Epithelial cell of prostate (primary cell): ENCODE measurements around the gene IGF1R.

Source experiments
- DNase-seq: peaks from one replicate; pipeline ENCODE4 v3.0.0-alpha.2; 2011; ENCODE audit warnings: low read depth, low spot score
- H3K27ac ChIP-seq: fragments of 450-650 bp; 2 replicates; pipeline ENCODE4 v1.5.1; 2017; ENCODE audit warnings: mild to moderate bottlenecking

IGF1R gene

GRCh38 chr15:98865397-98866339, 217.3 kb downstream of the IGF1R start:
- H3K27ac ChIP-seq = peak overlapping the region; percentile 81
- DNase-seq = no peak

GRCh38 chr15:98866511-98866910, 218.2 kb downstream of the IGF1R start:
- DNase-seq = no peak
- H3K27ac ChIP-seq = peak overlapping the region; percentile 81

GRCh38 chr15:98868564-98868963, 220.2 kb downstream of the IGF1R start:
- H3K27ac ChIP-seq = peak overlapping the region; percentile 22
- no peak for DNase-seq

- no peak for DNase-seq
- H3K27ac ChIP-seq = no peak overlapping the region
These were observed 222.4 kb downstream of the IGF1R start for GRCh38 chr15:98870788-98871187.

GRCh38 chr15:98872774-98873173, 224.4 kb downstream of the IGF1R start:
- H3K27ac ChIP-seq = peak overlapping the region; percentile 89
- DNase-seq = no peak

GRCh38 chr15:98873441-98874218, 225.3 kb downstream of the IGF1R start:
- peak overlapping the region; percentile 89 for H3K27ac ChIP-seq
- DNase-seq = no peak

- peak overlapping the region; percentile 89 for H3K27ac ChIP-seq
- no peak for DNase-seq
These were observed 226.0 kb downstream of the IGF1R start for GRCh38 chr15:98874370-98874769.

GRCh38 chr15:98874773-98875172, 226.4 kb downstream of the IGF1R start:
- H3K27ac ChIP-seq = peak overlapping the region; percentile 89
- no peak for DNase-seq

- no peak for DNase-seq
- peak overlapping the region; percentile 89 for H3K27ac ChIP-seq
These were observed 227.0 kb downstream of the IGF1R start for GRCh38 chr15:98875309-98875708.

- no peak for DNase-seq
- no peak overlapping the region for H3K27ac ChIP-seq
These were observed 228.4 kb downstream of the IGF1R start for GRCh38 chr15:98876451-98877369.

GRCh38 chr15:98878172-98878571, 229.8 kb downstream of the IGF1R start:
- no peak overlapping the region for H3K27ac ChIP-seq
- no peak for DNase-seq

- DNase-seq = no peak
- no peak overlapping the region for H3K27ac ChIP-seq
These were observed 230.5 kb downstream of the IGF1R start for GRCh38 chr15:98878862-98879261.

GRCh38 chr15:98881526-98882520, 233.5 kb downstream of the IGF1R start:
- no peak for DNase-seq
- H3K27ac ChIP-seq = peak overlapping the region; percentile 16

- no peak for DNase-seq
These were observed 235.1 kb downstream of the IGF1R start for GRCh38 chr15:98883478-98883877.

GRCh38 chr15:98884894-98885293, 236.6 kb downstream of the IGF1R start:
- no peak for DNase-seq

More at GRCh38 chr15:98883478-98883877, 235.1 kb downstream of the IGF1R start:
- H3K27ac ChIP-seq = no peak overlapping the region

GRCh38 chr15:98887976-98888375, 239.6 kb downstream of the IGF1R start:
- peak overlapping the region; percentile 75 for H3K27ac ChIP-seq
- no peak for DNase-seq

More at GRCh38 chr15:98884894-98885293, 236.6 kb downstream of the IGF1R start:
- no peak overlapping the region for H3K27ac ChIP-seq

- peak overlapping the region; percentile 75 for H3K27ac ChIP-seq
- DNase-seq = no peak
These were observed 240.6 kb downstream of the IGF1R start for GRCh38 chr15:98888820-98889479.
